WTC11 (cell line): ENCODE results near the gene CCDC185.

ENCODE experiments used
- CBFB ChIP-seq: sonication (generic); formaldehyde crosslinking; IDR thresholded peaks from 2 replicates; pipeline ENCODE4 v1.8.1; 2022; ENCODE audit warnings: mild to moderate bottlenecking, low read depth, missing genetic modification reagents
- CREB1 ChIP-seq: sonication (generic); formaldehyde crosslinking; IDR thresholded peaks from 2 replicates; pipeline ENCODE4 v1.8.0; 2023; ENCODE audit warnings: mild to moderate bottlenecking, missing genetic modification reagents
- FOXJ3 ChIP-seq: sonication (generic); formaldehyde crosslinking; IDR thresholded peaks from 2 replicates; pipeline ENCODE4 v1.9.0; 2021; ENCODE audit warnings: missing genetic modification reagents, mild to moderate bottlenecking, borderline replicate concordance
- ZNF138 ChIP-seq: sonication (generic); formaldehyde crosslinking; conservative IDR thresholded peaks from 2 replicates; pipeline ENCODE4 v1.8.1; 2022; ENCODE audit warnings: mild to moderate bottlenecking, moderate library complexity, missing genetic modification reagents
- TF ChIP-seq, protein P1 (sequence below): sonication (generic); formaldehyde crosslinking; IDR thresholded peaks from 2 replicates; pipeline ENCODE4 v1.8.1; 2022; ENCODE audit warnings: low read depth, missing genetic modification reagents, borderline replicate concordance
- TF ChIP-seq, protein P2 (sequence below): fragments of 200-600 bp; IDR thresholded peaks from 2 replicates; pipeline ENCODE4 v1.8.0; 2022; ENCODE audit warnings: antibody characterized with exemption
- TF ChIP-seq, protein P3 (sequence below): sonication (generic); formaldehyde crosslinking; IDR thresholded peaks from 2 replicates; pipeline ENCODE4 v1.8.1; 2022; ENCODE audit warnings: missing genetic modification reagents, borderline replicate concordance
- TF ChIP-seq, protein P4 (sequence below): sonication (generic); formaldehyde crosslinking; IDR thresholded peaks from 2 replicates; pipeline ENCODE4 v1.8.1; 2023; ENCODE audit warnings: mild to moderate bottlenecking, missing genetic modification reagents, moderate library complexity
- TF ChIP-seq, protein P5 (sequence below): sonication (generic); formaldehyde crosslinking; IDR thresholded peaks from 2 replicates; pipeline ENCODE4 v1.8.0; 2022; ENCODE audit warnings: mild to moderate bottlenecking, missing genetic modification reagents
- TF ChIP-seq, protein P6 (sequence below): fragments of 250-450 bp; sonication (Bioruptor Pico); IDR thresholded peaks from 2 replicates; pipeline ENCODE4 v1.9.0; 2021; ENCODE audit warnings: mild to moderate bottlenecking, borderline replicate concordance

DNA sequence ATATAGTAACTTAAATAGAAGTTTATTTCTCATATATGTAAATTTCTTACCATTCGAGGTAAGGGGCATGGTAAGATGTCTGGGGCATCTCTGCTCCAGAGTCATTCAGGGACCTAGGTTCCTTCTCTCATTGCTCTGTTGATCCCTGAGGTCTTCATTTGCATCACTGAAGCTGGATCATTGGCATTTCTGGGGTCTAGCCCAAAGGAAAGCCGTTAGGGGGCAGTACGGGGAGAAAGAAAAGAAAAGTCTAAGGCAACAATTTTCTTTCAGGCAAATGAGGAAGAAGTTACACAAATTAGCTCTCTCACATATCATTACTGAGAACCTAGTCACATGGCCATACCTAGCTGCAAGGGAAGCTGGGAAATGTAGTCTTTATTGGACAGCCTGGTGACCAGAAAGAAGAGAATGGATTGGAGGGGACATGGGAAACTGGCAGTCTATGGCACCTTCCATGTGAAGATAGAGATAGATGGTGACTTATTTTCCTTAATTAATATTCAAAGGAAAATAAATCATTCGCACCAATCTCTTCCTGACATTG lies 19.1 kb upstream of the CCDC185 start:
- TF ChIP-seq, protein P1, sequence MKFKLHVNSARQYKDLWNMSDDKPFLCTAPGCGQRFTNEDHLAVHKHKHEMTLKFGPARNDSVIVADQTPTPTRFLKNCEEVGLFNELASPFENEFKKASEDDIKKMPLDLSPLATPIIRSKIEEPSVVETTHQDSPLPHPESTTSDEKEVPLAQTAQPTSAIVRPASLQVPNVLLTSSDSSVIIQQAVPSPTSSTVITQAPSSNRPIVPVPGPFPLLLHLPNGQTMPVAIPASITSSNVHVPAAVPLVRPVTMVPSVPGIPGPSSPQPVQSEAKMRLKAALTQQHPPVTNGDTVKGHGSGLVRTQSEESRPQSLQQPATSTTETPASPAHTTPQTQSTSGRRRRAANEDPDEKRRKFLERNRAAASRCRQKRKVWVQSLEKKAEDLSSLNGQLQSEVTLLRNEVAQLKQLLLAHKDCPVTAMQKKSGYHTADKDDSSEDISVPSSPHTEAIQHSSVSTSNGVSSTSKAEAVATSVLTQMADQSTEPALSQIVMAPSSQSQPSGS: no peak
- TF ChIP-seq, protein P2, sequence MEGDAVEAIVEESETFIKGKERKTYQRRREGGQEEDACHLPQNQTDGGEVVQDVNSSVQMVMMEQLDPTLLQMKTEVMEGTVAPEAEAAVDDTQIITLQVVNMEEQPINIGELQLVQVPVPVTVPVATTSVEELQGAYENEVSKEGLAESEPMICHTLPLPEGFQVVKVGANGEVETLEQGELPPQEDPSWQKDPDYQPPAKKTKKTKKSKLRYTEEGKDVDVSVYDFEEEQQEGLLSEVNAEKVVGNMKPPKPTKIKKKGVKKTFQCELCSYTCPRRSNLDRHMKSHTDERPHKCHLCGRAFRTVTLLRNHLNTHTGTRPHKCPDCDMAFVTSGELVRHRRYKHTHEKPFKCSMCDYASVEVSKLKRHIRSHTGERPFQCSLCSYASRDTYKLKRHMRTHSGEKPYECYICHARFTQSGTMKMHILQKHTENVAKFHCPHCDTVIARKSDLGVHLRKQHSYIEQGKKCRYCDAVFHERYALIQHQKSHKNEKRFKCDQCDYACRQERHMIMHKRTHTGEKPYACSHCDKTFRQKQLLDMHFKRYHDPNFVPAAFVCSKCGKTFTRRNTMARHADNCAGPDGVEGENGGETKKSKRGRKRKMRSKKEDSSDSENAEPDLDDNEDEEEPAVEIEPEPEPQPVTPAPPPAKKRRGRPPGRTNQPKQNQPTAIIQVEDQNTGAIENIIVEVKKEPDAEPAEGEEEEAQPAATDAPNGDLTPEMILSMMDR: no peak
- TF ChIP-seq, protein P3, sequence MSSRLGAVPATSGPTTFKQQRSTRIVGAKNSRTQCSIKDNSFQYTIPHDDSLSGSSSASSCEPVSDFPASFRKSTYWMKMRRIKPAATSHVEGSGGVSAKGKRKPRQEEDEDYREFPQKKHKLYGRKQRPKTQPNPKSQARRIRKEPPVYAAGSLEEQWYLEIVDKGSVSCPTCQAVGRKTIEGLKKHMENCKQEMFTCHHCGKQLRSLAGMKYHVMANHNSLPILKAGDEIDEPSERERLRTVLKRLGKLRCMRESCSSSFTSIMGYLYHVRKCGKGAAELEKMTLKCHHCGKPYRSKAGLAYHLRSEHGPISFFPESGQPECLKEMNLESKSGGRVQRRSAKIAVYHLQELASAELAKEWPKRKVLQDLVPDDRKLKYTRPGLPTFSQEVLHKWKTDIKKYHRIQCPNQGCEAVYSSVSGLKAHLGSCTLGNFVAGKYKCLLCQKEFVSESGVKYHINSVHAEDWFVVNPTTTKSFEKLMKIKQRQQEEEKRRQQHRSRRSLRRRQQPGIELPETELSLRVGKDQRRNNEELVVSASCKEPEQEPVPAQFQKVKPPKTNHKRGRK (CRISPR knock-in tag): no peak
- TF ChIP-seq ZNF138 (CRISPR knock-in tag) (no peak), CREB1 (no peak), CBFB (CRISPR knock-in tag) (no peak), FOXJ3 (no peak)
- TF ChIP-seq, protein P4, sequence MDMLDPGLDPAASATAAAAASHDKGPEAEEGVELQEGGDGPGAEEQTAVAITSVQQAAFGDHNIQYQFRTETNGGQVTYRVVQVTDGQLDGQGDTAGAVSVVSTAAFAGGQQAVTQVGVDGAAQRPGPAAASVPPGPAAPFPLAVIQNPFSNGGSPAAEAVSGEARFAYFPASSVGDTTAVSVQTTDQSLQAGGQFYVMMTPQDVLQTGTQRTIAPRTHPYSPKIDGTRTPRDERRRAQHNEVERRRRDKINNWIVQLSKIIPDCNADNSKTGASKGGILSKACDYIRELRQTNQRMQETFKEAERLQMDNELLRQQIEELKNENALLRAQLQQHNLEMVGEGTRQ: peak; percentile 86
- TF ChIP-seq, protein P5, sequence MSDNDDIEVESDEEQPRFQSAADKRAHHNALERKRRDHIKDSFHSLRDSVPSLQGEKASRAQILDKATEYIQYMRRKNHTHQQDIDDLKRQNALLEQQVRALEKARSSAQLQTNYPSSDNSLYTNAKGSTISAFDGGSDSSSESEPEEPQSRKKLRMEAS (CRISPR knock-in tag): no peak
- TF ChIP-seq, protein P6, sequence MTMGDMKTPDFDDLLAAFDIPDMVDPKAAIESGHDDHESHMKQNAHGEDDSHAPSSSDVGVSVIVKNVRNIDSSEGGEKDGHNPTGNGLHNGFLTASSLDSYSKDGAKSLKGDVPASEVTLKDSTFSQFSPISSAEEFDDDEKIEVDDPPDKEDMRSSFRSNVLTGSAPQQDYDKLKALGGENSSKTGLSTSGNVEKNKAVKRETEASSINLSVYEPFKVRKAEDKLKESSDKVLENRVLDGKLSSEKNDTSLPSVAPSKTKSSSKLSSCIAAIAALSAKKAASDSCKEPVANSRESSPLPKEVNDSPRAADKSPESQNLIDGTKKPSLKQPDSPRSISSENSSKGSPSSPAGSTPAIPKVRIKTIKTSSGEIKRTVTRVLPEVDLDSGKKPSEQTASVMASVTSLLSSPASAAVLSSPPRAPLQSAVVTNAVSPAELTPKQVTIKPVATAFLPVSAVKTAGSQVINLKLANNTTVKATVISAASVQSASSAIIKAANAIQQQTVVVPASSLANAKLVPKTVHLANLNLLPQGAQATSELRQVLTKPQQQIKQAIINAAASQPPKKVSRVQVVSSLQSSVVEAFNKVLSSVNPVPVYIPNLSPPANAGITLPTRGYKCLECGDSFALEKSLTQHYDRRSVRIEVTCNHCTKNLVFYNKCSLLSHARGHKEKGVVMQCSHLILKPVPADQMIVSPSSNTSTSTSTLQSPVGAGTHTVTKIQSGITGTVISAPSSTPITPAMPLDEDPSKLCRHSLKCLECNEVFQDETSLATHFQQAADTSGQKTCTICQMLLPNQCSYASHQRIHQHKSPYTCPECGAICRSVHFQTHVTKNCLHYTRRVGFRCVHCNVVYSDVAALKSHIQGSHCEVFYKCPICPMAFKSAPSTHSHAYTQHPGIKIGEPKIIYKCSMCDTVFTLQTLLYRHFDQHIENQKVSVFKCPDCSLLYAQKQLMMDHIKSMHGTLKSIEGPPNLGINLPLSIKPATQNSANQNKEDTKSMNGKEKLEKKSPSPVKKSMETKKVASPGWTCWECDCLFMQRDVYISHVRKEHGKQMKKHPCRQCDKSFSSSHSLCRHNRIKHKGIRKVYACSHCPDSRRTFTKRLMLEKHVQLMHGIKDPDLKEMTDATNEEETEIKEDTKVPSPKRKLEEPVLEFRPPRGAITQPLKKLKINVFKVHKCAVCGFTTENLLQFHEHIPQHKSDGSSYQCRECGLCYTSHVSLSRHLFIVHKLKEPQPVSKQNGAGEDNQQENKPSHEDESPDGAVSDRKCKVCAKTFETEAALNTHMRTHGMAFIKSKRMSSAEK (CRISPR knock-in tag): no peak
